NT2/D1 (cell line): ENCODE data around the gene GPATCH2.

Experiments
- DNase-seq: peaks from one replicate; pipeline ENCODE4 v3.0.0-alpha.2; 2011; ENCODE audit warnings: low read depth, low spot score
- H3K27me3 ChIP-seq: 2 replicates; pipeline ENCODE4 v1.6.0; 2011; ENCODE audit warnings: mild to moderate bottlenecking; ENCODE audit not compliant: insufficient read length, insufficient read depth
- H3K36me3 ChIP-seq: 2 replicates; pipeline ENCODE4 v1.6.1; 2011; ENCODE audit warnings: mild to moderate bottlenecking, low read length, mixed read lengths; ENCODE audit not compliant: insufficient read depth, insufficient read length
- H3K4me1 ChIP-seq: 2 replicates; pipeline ENCODE4 v1.5.1; 2011; ENCODE audit not compliant: insufficient read depth, insufficient read length
- H3K4me3 ChIP-seq: 2 replicates; pipeline ENCODE4 v1.5.1; 2011; ENCODE audit warnings: low read depth; ENCODE audit not compliant: insufficient read length
- H3K9ac ChIP-seq: 2 replicates; pipeline ENCODE4 v1.6.0; 2011; ENCODE audit warnings: low read depth; ENCODE audit not compliant: insufficient read length
- H3K9me3 ChIP-seq: 2 replicates; pipeline ENCODE4 v1.5.1; 2011; ENCODE audit warnings: mild to moderate bottlenecking, low read length; ENCODE audit not compliant: insufficient read depth
- SUZ12 ChIP-seq: IDR thresholded peaks from 2 replicates; pipeline ENCODE4 v1.6.1; 2011; ENCODE audit not compliant: insufficient read length, insufficient read depth; ENCODE audit errors: extremely low read depth
- YY1 ChIP-seq: IDR thresholded peaks from 2 replicates; pipeline ENCODE4 v1.6.1; 2011; ENCODE audit not compliant: insufficient read length, insufficient read depth
- ZNF274 ChIP-seq: IDR thresholded peaks from 2 replicates; pipeline ENCODE4 v1.6.1; 2011; ENCODE audit warnings: mild to moderate bottlenecking, low read depth, low read length

The GPATCH2 gene

DNA sequence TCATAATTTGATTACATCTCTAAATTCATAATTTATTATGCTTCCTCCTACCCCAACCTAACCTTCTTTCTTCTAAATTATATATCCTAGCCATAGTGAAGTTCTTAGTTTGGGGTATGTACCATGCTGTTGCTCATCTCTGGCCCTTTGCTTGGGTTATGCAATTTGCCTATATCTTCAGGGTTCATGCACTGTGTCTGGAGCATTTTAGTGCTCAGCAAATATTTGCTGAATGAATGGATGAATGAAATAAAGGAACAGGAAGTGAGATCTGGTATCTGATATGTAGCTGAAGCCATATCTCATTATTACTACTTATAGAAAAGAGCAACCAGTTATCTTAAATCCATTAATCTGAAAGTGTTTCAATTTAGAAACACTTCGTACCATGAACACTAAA, 137.6 kb downstream of the GPATCH2 start:
- TF ChIP-seq YY1 (no peak), ZNF274 (no peak), SUZ12 (no peak)
- Histone ChIP-seq H3K9ac (no peak overlapping the region), H3K36me3 (peaks cover 6% of the 10 kb centered on the region), H3K27me3 (no peaks in the 10 kb centered on the region), H3K4me1 (no peaks in the 10 kb centered on the region), H3K4me3 (no peak overlapping the region), H3K9me3 (no peaks in the 10 kb centered on the region)
- no peak for DNase-seq

DNA sequence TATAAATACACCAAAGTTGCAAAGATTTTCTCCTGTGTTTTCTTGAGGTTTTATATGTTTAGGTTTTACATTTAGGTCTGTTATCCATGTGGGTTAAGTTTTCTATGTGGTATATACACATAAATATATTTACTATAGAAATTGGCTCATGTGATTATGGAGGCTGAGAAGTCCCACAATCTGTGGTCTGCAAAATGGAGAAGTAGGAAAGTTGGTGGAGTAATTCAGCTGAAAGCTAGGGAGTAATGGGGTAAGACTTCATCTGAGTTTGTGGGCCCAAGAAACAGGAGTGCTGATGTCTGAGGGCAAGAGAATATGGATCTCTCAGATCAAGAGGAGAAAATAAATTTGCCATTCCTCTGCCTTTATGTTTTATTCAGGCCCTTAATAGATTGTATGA, 146.0 kb downstream of the GPATCH2 start:
- Histone ChIP-seq H3K36me3 (no peaks in the 10 kb centered on the region), H3K9ac (no peak overlapping the region), H3K27me3 (no peaks in the 10 kb centered on the region), H3K4me1 (no peaks in the 10 kb centered on the region), H3K9me3 (no peaks in the 10 kb centered on the region), H3K4me3 (no peak overlapping the region)
- DNase-seq = no peak
- TF ChIP-seq YY1 = no peak
- no peak for TF ChIP-seq ZNF274
- TF ChIP-seq SUZ12 = no peak

- no peaks in the 10 kb centered on the region for H3K4me1 ChIP-seq
- no peak for DNase-seq
- no peaks in the 10 kb centered on the region for H3K36me3 ChIP-seq
- H3K4me3 ChIP-seq = no peak overlapping the region
- TF ChIP-seq SUZ12 = no peak
- no peak for TF ChIP-seq YY1
- no peak for TF ChIP-seq ZNF274
- H3K27me3 ChIP-seq = no peaks in the 10 kb centered on the region
- no peaks in the 10 kb centered on the region for H3K9me3 ChIP-seq
- no peak overlapping the region for H3K9ac ChIP-seq
Observed at GRCh38 chr1:217482356-217483102, 148.4 kb downstream of the GPATCH2 start.

GRCh38 chr1:217478450-217478849, 152.4 kb downstream of the GPATCH2 start:
- Histone ChIP-seq H3K27me3 (no peaks in the 10 kb centered on the region), H3K9me3 (no peaks in the 10 kb centered on the region), H3K4me3 (no peak overlapping the region), H3K9ac (no peak overlapping the region), H3K36me3 (no peaks in the 10 kb centered on the region), H3K4me1 (no peaks in the 10 kb centered on the region)
- TF ChIP-seq YY1 = no peak
- TF ChIP-seq ZNF274 = no peak
- TF ChIP-seq SUZ12 = no peak
- DNase-seq = no peak

DNA sequence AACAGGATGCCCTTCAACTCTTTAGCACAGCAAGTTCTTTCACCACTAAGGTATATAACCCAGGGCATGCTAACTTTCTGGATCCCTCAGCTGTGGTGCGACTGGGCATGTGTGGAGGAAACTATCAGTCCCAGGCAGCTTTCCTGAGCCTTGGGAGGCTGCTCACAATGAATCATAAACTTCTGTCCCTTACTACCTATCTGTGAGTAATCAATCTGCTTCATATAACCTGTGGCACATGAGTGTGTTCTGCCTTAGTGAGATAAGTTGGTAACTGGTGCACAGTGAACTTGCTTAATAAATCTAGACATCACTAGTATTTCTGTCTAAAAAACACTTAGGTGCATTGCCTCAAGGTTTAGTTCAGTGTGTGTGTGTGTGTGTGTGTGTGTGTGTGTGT, 158.0 kb downstream of the GPATCH2 start:
- Histone ChIP-seq H3K27me3 (no peaks in the 10 kb centered on the region), H3K9ac (no peak overlapping the region), H3K9me3 (no peaks in the 10 kb centered on the region), H3K36me3 (no peaks in the 10 kb centered on the region), H3K4me1 (no peaks in the 10 kb centered on the region), H3K4me3 (no peak overlapping the region)
- DNase-seq = no peak
- TF ChIP-seq SUZ12 = no peak
- TF ChIP-seq YY1 = no peak
- no peak for TF ChIP-seq ZNF274

GRCh38 chr1:217471403-217471802, 159.5 kb downstream of the GPATCH2 start:
- no peaks in the 10 kb centered on the region for H3K27me3 ChIP-seq
- H3K9me3 ChIP-seq = no peaks in the 10 kb centered on the region
- no peak for DNase-seq
- TF ChIP-seq YY1 (no peak), SUZ12 (no peak), ZNF274 (no peak)
- no peak overlapping the region for H3K4me3 ChIP-seq
- no peak overlapping the region for H3K9ac ChIP-seq
- H3K36me3 ChIP-seq = no peaks in the 10 kb centered on the region
- no peaks in the 10 kb centered on the region for H3K4me1 ChIP-seq

DNA sequence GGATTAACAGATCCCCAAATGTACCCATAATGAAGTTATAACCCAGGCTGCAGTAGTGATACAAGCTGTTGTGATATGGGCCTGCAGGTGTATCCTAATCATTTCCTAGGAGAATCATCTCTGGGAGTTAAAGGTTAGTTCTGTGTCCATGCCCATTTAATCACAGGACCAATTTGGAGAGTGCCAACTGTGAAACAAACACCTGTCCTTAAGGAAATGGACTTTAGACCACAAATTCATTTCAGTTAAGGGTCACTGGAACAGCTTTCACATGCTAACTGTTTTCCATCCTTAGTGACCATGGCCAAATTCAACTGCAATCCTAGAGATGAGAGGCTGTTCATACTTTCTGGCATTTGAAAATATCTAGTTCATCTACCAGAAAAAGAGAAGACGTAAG, 160.9 kb downstream of the GPATCH2 start:
- H3K9me3 ChIP-seq = peaks cover 5% of the 10 kb centered on the region; the same call in 1 of the 2 replicates
- H3K9ac ChIP-seq = no peak overlapping the region
- TF ChIP-seq ZNF274 (no peak), YY1 (no peak), SUZ12 (no peak)
- DNase-seq = no peak
- no peaks in the 10 kb centered on the region for H3K27me3 ChIP-seq
- no peak overlapping the region for H3K4me3 ChIP-seq
- H3K36me3 ChIP-seq = no peaks in the 10 kb centered on the region
- H3K4me1 ChIP-seq = no peaks in the 10 kb centered on the region
